ENCODE measurements around the gene AP1G2.

Gene AP1G2

GRCh38 chr14:23530375-23531055 lies 37.1 kb downstream of the AP1G2 start:
- Histone ChIP-seq H3K4me2 (no peak overlapping the region), H3K4me1 (ENCODE audit: low read depth, poor library complexity, severe bottlenecking) (no peaks in the 10 kb centered on the region), H3K4me3 (IDR thresholded peaks at IDR 0.05; ENCODE audit: insufficient read depth, low read depth, low read length) (no peak overlapping the region), H3K79me2 (ENCODE audit: insufficient read depth, low read depth) (no peaks in the 10 kb centered on the region), H4K20me1 (ENCODE audit: insufficient read depth) (no peaks in the 10 kb centered on the region), H3K9ac (no peak overlapping the region), H3K36me3 (ENCODE audit: insufficient read depth) (no peaks in the 10 kb centered on the region), H3K27ac (no peak overlapping the region), H2AFZ (ENCODE audit: low read depth) (no peak overlapping the region), H3K27me3 (ENCODE audit: insufficient read depth, low read depth) (no peaks in the 10 kb centered on the region)
- TF ChIP-seq CTCF (conservative IDR thresholded peaks at IDR 0.05; ENCODE audit: low read depth, low read length), result no peak

GRCh38 chr14:23529016-23529415 lies 38.6 kb downstream of the AP1G2 start:
- Histone ChIP-seq H2AFZ (ENCODE audit: low read depth) (no peak overlapping the region), H3K4me1 (ENCODE audit: low read depth, poor library complexity, severe bottlenecking) (no peaks in the 10 kb centered on the region), H3K27me3 (ENCODE audit: insufficient read depth, low read depth) (no peaks in the 10 kb centered on the region), H3K4me3 (IDR thresholded peaks at IDR 0.05; ENCODE audit: insufficient read depth, low read depth, low read length) (no peak overlapping the region), H3K4me2 (no peak overlapping the region), H3K27ac (no peak overlapping the region), H4K20me1 (ENCODE audit: insufficient read depth) (no peaks in the 10 kb centered on the region), H3K79me2 (ENCODE audit: insufficient read depth, low read depth) (no peaks in the 10 kb centered on the region), H3K36me3 (ENCODE audit: insufficient read depth) (no peaks in the 10 kb centered on the region), H3K9ac (no peak overlapping the region)
- no peak for TF ChIP-seq CTCF (conservative IDR thresholded peaks at IDR 0.05; ENCODE audit: low read depth, low read length)

GRCh38 chr14:23528555-23528954 lies 39.0 kb downstream of the AP1G2 start:
- Histone ChIP-seq H3K4me3 (IDR thresholded peaks at IDR 0.05; ENCODE audit: insufficient read depth, low read depth, low read length) (no peak overlapping the region), H3K4me1 (ENCODE audit: low read depth, poor library complexity, severe bottlenecking) (no peaks in the 10 kb centered on the region), H3K79me2 (ENCODE audit: insufficient read depth, low read depth) (no peaks in the 10 kb centered on the region), H3K9ac (no peak overlapping the region), H3K27ac (no peak overlapping the region), H2AFZ (ENCODE audit: low read depth) (no peak overlapping the region), H3K36me3 (ENCODE audit: insufficient read depth) (no peaks in the 10 kb centered on the region), H3K4me2 (no peak overlapping the region), H3K27me3 (ENCODE audit: insufficient read depth, low read depth) (no peaks in the 10 kb centered on the region), H4K20me1 (ENCODE audit: insufficient read depth) (no peaks in the 10 kb centered on the region)
- no peak for TF ChIP-seq CTCF (conservative IDR thresholded peaks at IDR 0.05; ENCODE audit: low read depth, low read length)

- TF ChIP-seq CTCF (conservative IDR thresholded peaks at IDR 0.05; ENCODE audit: low read depth, low read length), result no peak
Measured at GRCh38 chr14:23525611-23526010, 42.0 kb downstream of the AP1G2 start.

More at GRCh38 chr14:23525611-23526010, 42.0 kb downstream of the AP1G2 start:
- H3K27ac ChIP-seq, result no peak overlapping the region
- H3K27me3 ChIP-seq (ENCODE audit: insufficient read depth, low read depth), result no peaks in the 10 kb centered on the region
- no peak overlapping the region for H2AFZ ChIP-seq (ENCODE audit: low read depth)
- H3K36me3 ChIP-seq (ENCODE audit: insufficient read depth), result no peaks in the 10 kb centered on the region
- H3K4me1 ChIP-seq (ENCODE audit: low read depth, poor library complexity, severe bottlenecking), result no peaks in the 10 kb centered on the region
- no peak overlapping the region for H3K4me3 ChIP-seq (IDR thresholded peaks at IDR 0.05; ENCODE audit: insufficient read depth, low read depth, low read length)
- no peaks in the 10 kb centered on the region for H3K79me2 ChIP-seq (ENCODE audit: insufficient read depth, low read depth)
- no peak overlapping the region for H3K4me2 ChIP-seq
- H3K9ac ChIP-seq, result no peak overlapping the region
- H4K20me1 ChIP-seq (ENCODE audit: insufficient read depth), result no peaks in the 10 kb centered on the region
